Effector memory CD8-positive, alpha-beta T cell (primary cell): ENCODE measurements around the gene TUFT1.
"Not testable (repeated sequence)": the region's sequence is repeated elsewhere in the genome, so short reads cannot be mapped to it uniquely, and the experiment has no call there.

ENCODE experiments used
- ATAC-seq: fragments of 150-1000 bp; cut with Tn5 transposase; replicated peaks from 2 replicates; pipeline ENCODE4 v1.10.0; 2021; ENCODE audit warnings: mild to moderate bottlenecking, moderate library complexity
- DNase-seq, 3 experiments: peaks; one replicate each; pipeline ENCODE4 v3.0.0; 2021
- H3K27ac Mint-ChIP-seq, 2 donors: one replicate each; pipeline ENCODE4 v1.8.0; 2022; ENCODE audit warnings: mild to moderate bottlenecking in 2 of 2, mixed read lengths in 2 of 2, moderate library complexity in 2 of 2
- H3K27me3 Mint-ChIP-seq, 2 donors: one replicate each; pipeline ENCODE4 v1.8.0; 2022; ENCODE audit warnings: mixed read lengths in 2 of 2
- H3K36me3 Mint-ChIP-seq: one replicate; pipeline ENCODE4 v1.8.0; 2022; ENCODE audit warnings: mild to moderate bottlenecking, moderate library complexity, mixed read lengths; ENCODE audit not compliant: insufficient read depth
- H3K4me1 Mint-ChIP-seq, 2 donors: one replicate each; pipeline ENCODE4 v1.8.0; 2022; ENCODE audit warnings: low read depth in 2 of 2, mixed read lengths in 2 of 2
- H3K4me3 Mint-ChIP-seq, 2 donors: one replicate each; pipeline ENCODE4 v1.8.0; 2022; ENCODE audit warnings: mild to moderate bottlenecking in 2 of 2, mixed read lengths in 2 of 2, moderate library complexity in 2 of 2
- H3K9me3 Mint-ChIP-seq, 2 donors: one replicate each; pipeline ENCODE4 v1.8.0; 2022; ENCODE audit warnings: mixed read lengths in 2 of 2

The TUFT1 gene

DNA sequence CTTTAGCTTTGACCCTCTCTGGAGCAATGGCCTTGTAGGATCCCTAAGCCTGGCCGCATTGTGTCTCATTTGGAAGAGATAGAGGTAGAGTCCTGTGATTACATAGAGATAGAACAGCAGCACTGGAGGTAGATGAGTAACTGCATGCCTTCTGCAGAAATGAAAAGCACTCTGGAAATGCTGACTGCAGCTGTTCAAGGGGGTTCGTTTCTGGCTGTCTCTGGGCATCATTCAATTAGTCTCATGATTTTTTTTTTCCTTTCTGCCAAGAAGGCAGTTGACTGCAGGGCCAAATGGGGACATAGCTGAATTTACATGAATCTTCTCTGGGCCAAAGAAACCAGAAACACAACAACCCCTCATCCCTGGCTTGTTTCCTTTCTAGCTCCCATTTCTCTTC lies 43.7 kb downstream of the TUFT1 start:
- Mint-ChIP-seq H3K4me1 (no peaks in the 10 kb centered on the region), H3K4me3 (no peak overlapping the region), H3K36me3 (peaks cover 6% of the 10 kb centered on the region), H3K9me3 (no peaks in the 10 kb centered on the region), H3K27ac (no peak overlapping the region), H3K27me3 (no peaks in the 10 kb centered on the region)
- DNase-seq, result no peak
- no peak for ATAC-seq

DNA sequence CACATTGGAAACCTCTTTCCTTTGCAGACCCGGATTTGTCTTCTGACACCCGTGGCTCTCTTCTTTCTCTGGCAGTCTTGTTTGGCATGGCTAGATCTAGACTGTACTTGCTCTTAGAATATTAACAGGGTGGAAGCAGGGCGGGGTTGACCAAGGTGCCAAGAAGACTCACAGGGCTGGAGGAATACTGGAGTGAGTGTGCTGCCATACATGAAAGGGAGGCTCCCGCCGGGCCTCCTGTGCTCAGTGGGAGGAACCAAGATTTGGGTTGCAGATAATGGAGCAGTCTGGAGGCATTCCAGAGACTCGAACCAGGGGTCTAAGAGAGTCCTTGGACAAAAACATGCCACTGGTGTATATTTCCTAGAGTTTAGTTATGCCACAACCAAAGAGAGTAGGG lies 44.2 kb downstream of the TUFT1 start:
- no peak overlapping the region for H3K4me3 Mint-ChIP-seq
- no peaks in the 10 kb centered on the region for H3K9me3 Mint-ChIP-seq
- H3K27ac Mint-ChIP-seq, result peak overlapping the region in 1 of 2 donors; percentile 61
- DNase-seq (no peak), ATAC-seq (no peak)
- H3K4me1 Mint-ChIP-seq, result no peaks in the 10 kb centered on the region
- peaks cover 6% of the 10 kb centered on the region for H3K36me3 Mint-ChIP-seq
- H3K27me3 Mint-ChIP-seq, result no peaks in the 10 kb centered on the region

- no peaks in the 10 kb centered on the region for H3K4me1 Mint-ChIP-seq
- H3K9me3 Mint-ChIP-seq, result no peaks in the 10 kb centered on the region
- peaks cover 3% of the 10 kb centered on the region for H3K36me3 Mint-ChIP-seq
- peaks cover 0 to under 1% of the 10 kb centered on the region in 2 donors for H3K27me3 Mint-ChIP-seq
- DNase-seq (no peak), ATAC-seq (no peak)
- no peak overlapping the region for H3K4me3 Mint-ChIP-seq
- H3K27ac Mint-ChIP-seq, result peak overlapping the region in 1 of 2 donors; percentile 61
Measured at GRCh38 chr1:151584780-151585179, 44.7 kb downstream of the TUFT1 start.

GRCh38 chr1:151585622-151586021 lies 45.5 kb downstream of the TUFT1 start:
- H3K27ac Mint-ChIP-seq, result no peak overlapping the region
- DNase-seq (no peak), ATAC-seq (no peak)
- no peaks in the 10 kb centered on the region for H3K4me1 Mint-ChIP-seq
- H3K27me3 Mint-ChIP-seq, result peaks cover 0 to 8% of the 10 kb centered on the region in 2 donors
- H3K9me3 Mint-ChIP-seq, result no peaks in the 10 kb centered on the region
- H3K36me3 Mint-ChIP-seq, result peaks cover 3% of the 10 kb centered on the region
- H3K4me3 Mint-ChIP-seq, result no peak overlapping the region

DNA sequence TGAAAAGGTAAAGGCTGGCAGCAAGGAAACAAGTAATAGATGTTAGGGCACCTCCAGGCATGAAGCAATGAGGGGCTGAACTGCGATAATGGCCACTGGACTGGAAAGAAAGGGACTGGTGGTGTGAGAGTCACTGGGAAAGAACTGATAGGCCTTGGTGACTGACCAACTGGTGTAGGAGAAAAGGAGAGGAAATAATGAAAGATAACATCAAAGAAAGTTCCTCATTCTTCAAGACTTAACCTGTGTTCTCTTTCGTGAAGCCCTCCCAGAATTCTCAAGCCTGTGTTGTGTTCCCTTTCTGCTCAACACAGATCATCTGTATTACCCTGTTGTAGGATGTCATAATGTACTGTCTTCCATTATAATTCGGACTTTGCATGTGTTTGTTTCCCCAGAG lies 50.9 kb downstream of the TUFT1 start:
- no peak for ATAC-seq
- H3K36me3 Mint-ChIP-seq, result no peaks in the 10 kb centered on the region
- H3K27ac Mint-ChIP-seq, result no peak overlapping the region
- H3K27me3 Mint-ChIP-seq, result peaks cover 0 to 11% of the 10 kb centered on the region in 2 donors
- no peak for DNase-seq
- peaks cover 4 to 5% of the 10 kb centered on the region in 2 donors for H3K4me1 Mint-ChIP-seq
- no peak overlapping the region for H3K4me3 Mint-ChIP-seq
- no peaks in the 10 kb centered on the region for H3K9me3 Mint-ChIP-seq

DNA sequence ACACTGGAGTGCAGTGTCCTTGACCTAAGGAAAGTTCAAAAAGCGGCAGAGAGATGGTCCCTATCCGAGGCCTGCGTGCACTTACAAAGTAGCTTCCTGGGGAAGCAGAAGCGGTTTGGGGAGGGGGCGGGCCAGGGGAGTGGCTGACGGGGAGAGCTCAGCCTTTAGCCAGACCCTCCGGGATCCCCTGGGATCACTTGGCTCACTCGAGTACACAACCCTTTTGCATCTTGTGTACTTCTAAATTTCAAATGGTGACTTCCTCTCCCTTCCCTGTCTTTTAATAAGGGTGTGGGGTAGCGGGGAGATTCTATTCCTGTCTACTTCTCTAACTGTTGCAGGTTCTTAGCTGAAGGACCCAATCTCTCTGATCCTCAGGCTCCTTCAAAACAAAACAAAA lies 53.6 kb downstream of the TUFT1 start:
- no peak for DNase-seq
- H3K4me1 Mint-ChIP-seq, result peaks cover 4 to 5% of the 10 kb centered on the region in 2 donors
- H3K9me3 Mint-ChIP-seq, result no peaks in the 10 kb centered on the region
- peak overlapping the region in 1 of 2 donors; percentile 33 for H3K4me3 Mint-ChIP-seq
- peak overlapping the region in 1 of 2 donors; percentile 20 for H3K27ac Mint-ChIP-seq
- H3K36me3 Mint-ChIP-seq, result no peaks in the 10 kb centered on the region
- peak; percentile 46 for ATAC-seq
- peaks cover 0 to 11% of the 10 kb centered on the region in 2 donors for H3K27me3 Mint-ChIP-seq

GRCh38 chr1:151594143-151594625 lies 54.1 kb downstream of the TUFT1 start:
- H3K4me3 Mint-ChIP-seq, result peak overlapping the region in 1 of 2 donors; percentile 33
- peaks cover 4 to 5% of the 10 kb centered on the region in 2 donors for H3K4me1 Mint-ChIP-seq
- peaks cover 0 to 11% of the 10 kb centered on the region in 2 donors for H3K27me3 Mint-ChIP-seq
- DNase-seq, result peak; percentile 79 to 84 (median 82)
- ATAC-seq, result peak; percentile 100
- H3K9me3 Mint-ChIP-seq, result no peaks in the 10 kb centered on the region
- H3K27ac Mint-ChIP-seq, result peak overlapping the region in 1 of 2 donors; percentile 20
- H3K36me3 Mint-ChIP-seq, result no peaks in the 10 kb centered on the region

- Mint-ChIP-seq H3K27me3 (no peaks in the 10 kb centered on the region), H3K9me3 (no peaks in the 10 kb centered on the region), H3K27ac (peak overlapping the region in 1 of 2 donors; percentile 18), H3K4me1 (peaks cover 4 to 5% of the 10 kb centered on the region in 2 donors), H3K4me3 (no peak overlapping the region), H3K36me3 (no peaks in the 10 kb centered on the region)
- ATAC-seq (no peak), DNase-seq (no peak)
Measured at GRCh38 chr1:151596166-151596953, 56.3 kb downstream of the TUFT1 start.

GRCh38 chr1:151602550-151602949 lies 62.4 kb downstream of the TUFT1 start:
- not testable (repeated sequence) for ATAC-seq, DNase-seq, H3K4me3 Mint-ChIP-seq, H3K36me3 Mint-ChIP-seq, H3K4me1 Mint-ChIP-seq, H3K9me3 Mint-ChIP-seq
- Mint-ChIP-seq H3K27me3 (peaks cover 11 to 33% of the 10 kb centered on the region in 2 donors), H3K27ac (peak overlapping the region in 1 of 2 donors; percentile 48)

GRCh38 chr1:151604291-151604690 lies 64.2 kb downstream of the TUFT1 start:
- Mint-ChIP-seq H3K4me3 (no peak overlapping the region), H3K4me1 (no peaks in the 10 kb centered on the region), H3K27ac (no peak overlapping the region), H3K9me3 (no peaks in the 10 kb centered on the region), H3K27me3 (peaks cover 17 to 42% of the 10 kb centered on the region in 2 donors), H3K36me3 (no peaks in the 10 kb centered on the region)
- DNase-seq, result no peak
- no peak for ATAC-seq

GRCh38 chr1:151606384-151606783 lies 66.3 kb downstream of the TUFT1 start:
- no peak for ATAC-seq
- H3K4me3 Mint-ChIP-seq, result no peak overlapping the region
- H3K4me1 Mint-ChIP-seq, result no peaks in the 10 kb centered on the region
- no peak overlapping the region for H3K27ac Mint-ChIP-seq
- no peaks in the 10 kb centered on the region for H3K9me3 Mint-ChIP-seq
- no peaks in the 10 kb centered on the region for H3K36me3 Mint-ChIP-seq
- DNase-seq, result no peak
- peaks cover 17 to 42% of the 10 kb centered on the region in 2 donors for H3K27me3 Mint-ChIP-seq

DNA sequence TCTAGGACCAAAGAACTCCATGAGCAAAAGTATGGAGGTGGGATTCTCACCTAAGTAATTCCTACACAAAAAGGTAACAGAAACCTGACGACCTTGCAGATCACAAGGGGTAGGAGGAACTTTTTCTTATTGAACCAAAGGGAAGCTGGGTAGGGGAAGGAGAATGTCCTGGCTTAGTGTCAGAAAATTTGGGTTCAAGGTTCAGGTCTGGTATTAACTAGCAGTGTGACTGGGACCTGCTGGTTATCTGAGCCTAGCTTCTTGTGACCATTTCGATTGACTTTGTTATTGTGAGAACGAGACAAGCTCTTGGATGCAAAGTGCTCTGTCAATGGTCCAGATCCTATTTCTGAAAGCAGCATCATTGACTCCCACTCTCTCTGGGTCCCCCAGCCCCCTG lies 66.7 kb downstream of the TUFT1 start:
- no peak for DNase-seq
- no peak overlapping the region for H3K27ac Mint-ChIP-seq
- no peaks in the 10 kb centered on the region for H3K9me3 Mint-ChIP-seq
- H3K4me3 Mint-ChIP-seq, result no peak overlapping the region
- no peak for ATAC-seq
- H3K27me3 Mint-ChIP-seq, result peaks cover 17 to 42% of the 10 kb centered on the region in 2 donors
- H3K36me3 Mint-ChIP-seq, result no peaks in the 10 kb centered on the region
- H3K4me1 Mint-ChIP-seq, result no peaks in the 10 kb centered on the region

DNA sequence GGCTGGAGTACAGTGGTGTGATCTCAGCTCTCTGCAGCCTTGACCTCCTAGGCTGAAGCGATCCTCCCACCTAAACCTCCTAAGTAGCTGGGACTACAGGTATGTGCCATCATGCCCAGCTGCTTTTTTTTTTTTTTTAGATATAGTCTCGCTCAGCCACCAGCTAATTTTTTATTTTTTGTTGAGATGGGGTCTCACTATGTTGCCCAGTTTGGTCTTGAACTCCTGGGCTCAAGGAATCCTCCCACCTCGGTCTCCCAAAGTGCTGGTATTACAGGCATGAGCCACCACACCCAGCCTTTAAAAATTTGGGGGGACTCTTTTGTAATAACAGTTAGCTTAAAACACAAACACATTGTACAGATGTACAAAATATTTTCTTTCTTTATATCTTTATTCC lies 70.0 kb downstream of the TUFT1 start:
- no peaks in the 10 kb centered on the region for H3K9me3 Mint-ChIP-seq
- no peak for ATAC-seq
- peaks cover 14 to 20% of the 10 kb centered on the region in 2 donors for H3K4me1 Mint-ChIP-seq
- H3K4me3 Mint-ChIP-seq, result no peak overlapping the region
- no peaks in the 10 kb centered on the region for H3K36me3 Mint-ChIP-seq
- no peak for DNase-seq
- H3K27me3 Mint-ChIP-seq, result peaks cover 6 to 19% of the 10 kb centered on the region in 2 donors
- no peak overlapping the region for H3K27ac Mint-ChIP-seq

DNA sequence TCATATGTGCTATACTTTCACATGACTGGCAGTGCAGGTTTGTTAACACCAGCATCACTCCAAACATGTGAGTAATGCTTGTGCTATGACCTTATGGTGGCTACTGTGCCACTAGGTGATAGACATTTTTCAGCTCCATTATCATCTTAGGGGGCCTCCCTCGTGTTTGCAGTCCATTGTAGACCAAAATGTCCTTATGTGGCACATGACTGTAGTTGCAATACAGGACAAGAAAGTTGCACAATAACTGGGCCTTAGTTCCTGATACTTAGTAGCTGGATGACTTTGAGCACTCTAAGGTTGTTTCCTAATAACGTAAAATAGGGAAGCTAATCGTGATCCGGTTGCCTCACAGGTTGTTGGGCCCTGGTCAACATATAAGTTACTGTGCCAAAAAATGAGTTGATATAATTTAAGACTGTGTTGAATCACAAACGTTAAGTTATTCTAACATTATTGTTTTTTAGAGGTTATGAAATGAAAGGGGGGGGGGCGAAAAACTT lies 71.2 kb downstream of the TUFT1 start:
- Mint-ChIP-seq H3K36me3 (no peaks in the 10 kb centered on the region), H3K27me3 (peaks cover 6 to 15% of the 10 kb centered on the region in 2 donors), H3K9me3 (no peaks in the 10 kb centered on the region), H3K27ac (peak overlapping the region; percentile 68 to 94), H3K4me1 (peaks cover 21 to 25% of the 10 kb centered on the region in 2 donors), H3K4me3 (peak overlapping the region; percentile 89 to 97)
- DNase-seq (peak in 1 of 3 experiments; percentile 9), ATAC-seq (no peak)
